HepG2 (cell line): ENCODE measurements around the gene NOM1. TPM values are rescaled to one million over a fixed set of nuclear protein-coding genes. Genes with fewer than 3 reads are reported as not detected.

Experiments
- AHDC1 ChIP-seq: sonication (generic); formaldehyde crosslinking; IDR thresholded peaks from 2 replicates; pipeline ENCODE4 v1.5.1; 2020; ENCODE audit warnings: mild to moderate bottlenecking, missing genetic modification reagents, borderline replicate concordance
- BATF2 ChIP-seq: sonication (generic); formaldehyde crosslinking; IDR thresholded peaks from 2 replicates; pipeline ENCODE4 v1.8.0; 2022; ENCODE audit warnings: mild to moderate bottlenecking, missing genetic modification reagents, moderate library complexity
- FOXA3 ChIP-seq: IDR thresholded peaks from 2 replicates; pipeline ENCODE4 v1.6.1; 2016; ENCODE audit warnings: missing genetic modification reagents, missing compliant biosample characterization
- FOXP1 ChIP-seq, 2 experiments: fragments of 450-650 bp in 1 of 2; IDR thresholded peaks; 2 replicates each; pipeline ENCODE4 v1.6.1; 2017 to 2018; ENCODE audit warnings: antibody characterized with exemption in 1 of 2
- THAP8 ChIP-seq: sonication (generic); formaldehyde crosslinking; IDR thresholded peaks from 2 replicates; pipeline ENCODE4 v1.5.1; 2020; ENCODE audit warnings: missing genetic modification reagents, mild to moderate bottlenecking, borderline replicate concordance
- ZBTB7A ChIP-seq: sonication (generic); formaldehyde crosslinking; IDR thresholded peaks from 2 replicates; pipeline ENCODE4 v1.8.0; 2022; ENCODE audit warnings: mild to moderate bottlenecking, missing genetic modification reagents
- ZFP1 ChIP-seq: IDR thresholded peaks from 2 replicates; pipeline ENCODE4 v1.6.1; 2016
- ZNF282 ChIP-seq: fragments of 450-650 bp; IDR thresholded peaks from 2 replicates; pipeline ENCODE4 v1.6.1; 2018; ENCODE audit not compliant: partially characterized antibody
- ZNF331 ChIP-seq: sonication (generic); formaldehyde crosslinking; IDR thresholded peaks from 2 replicates; pipeline ENCODE4 v1.4.0; 2020; ENCODE audit warnings: missing genetic modification reagents
- ZNF414 ChIP-seq: sonication (generic); formaldehyde crosslinking; IDR thresholded peaks from 2 replicates; pipeline ENCODE4 v1.5.0; 2020; ENCODE audit warnings: missing genetic modification reagents
- ZNF432 ChIP-seq: sonication (generic); formaldehyde crosslinking; IDR thresholded peaks from 2 replicates; pipeline ENCODE4 v1.5.0; 2020; ENCODE audit warnings: missing genetic modification reagents, mild to moderate bottlenecking, borderline replicate concordance
- ZNF546 ChIP-seq: sonication (generic); formaldehyde crosslinking; conservative IDR thresholded peaks from 2 replicates; pipeline ENCODE4 v1.8.1; 2023; ENCODE audit warnings: mild to moderate bottlenecking, missing genetic modification reagents
- ZNF577 ChIP-seq: sonication (generic); formaldehyde crosslinking; IDR thresholded peaks from 2 replicates; pipeline ENCODE4 v1.4.0; 2020; ENCODE audit warnings: mild to moderate bottlenecking, low read depth, missing genetic modification reagents, borderline replicate concordance
- ZNF609 ChIP-seq: sonication (generic); formaldehyde crosslinking; IDR thresholded peaks from 2 replicates; pipeline ENCODE4 v1.4.0; 2020; ENCODE audit warnings: mild to moderate bottlenecking, missing genetic modification reagents, borderline replicate concordance
- ZNF768 ChIP-seq: sonication (generic); formaldehyde crosslinking; IDR thresholded peaks from 2 replicates; pipeline ENCODE4 v1.4.0; 2020; ENCODE audit warnings: missing genetic modification reagents
- ZNF777 ChIP-seq: sonication (generic); formaldehyde crosslinking; IDR thresholded peaks from 2 replicates; pipeline ENCODE4 v1.4.0; 2020; ENCODE audit warnings: missing genetic modification reagents
- polyA plus RNA-seq, 8 experiments: library from polyadenylated mRNA; depleted of rRNA in 3 of 8; stranded (reverse) in 7 of 8; unstranded in 1 of 8; fragments of >200 nt; fragmentation: Illumina TruSeq in 4 of 8; extraction: Trizol in 4 of 8; gene quantifications; 2 replicates each; pipeline versions ENCODE4 v1.2.1 to v1.2.3, GENCODE V29; 2011 to 2016; ENCODE audit warnings: low read depth in 4 of 8, missing spikeins in 1 of 8, mixed read lengths in 1 of 8; ENCODE audit not compliant: insufficient read depth in 1 of 8
- total RNA-seq, 5 experiments: library from RNA; depleted of rRNA; stranded (reverse); fragments of >200 nt; fragmentation: Illumina TruSeq; extraction: Trizol; gene quantifications; 2 replicates each; pipeline ENCODE4 v1.2.3, GENCODE V29; 2016; ENCODE audit warnings: low read depth in 1 of 5

NOM1 gene
- total and polyA plus RNA-seq, 2 of the 13 experiments (the other 11 are each of a cell fraction or from before 2014, with no cell fraction given) = 14.2 to 26.2 TPM

GRCh38 chr7:157011333-157012112 lies 62.0 kb downstream of the NOM1 start (continued):
- TF ChIP-seq FOXA3 (CRISPR knock-in tag) (peak; percentile 92), BATF2 (CRISPR knock-in tag) (0 out of 2 replicates have a peak, but pooled peaks have one; percentile 37), ZNF777 (CRISPR knock-in tag) (peak; percentile 47; the same call in 1 of the 2 replicates), ZNF282 (no peak), ZNF577 (no peak), ZNF432 (CRISPR knock-in tag) (no peak), THAP8 (no peak), ZNF546 (CRISPR knock-in tag) (no peak), FOXP1 (IDR thresholded peaks at IDR 0.05) (no peak), FOXP1 (CRISPR knock-in tag; IDR thresholded peaks at IDR 0.05) (peak; percentile 67; the same call in 1 of the 2 replicates), ZBTB7A (peak; percentile 16; the same call in 1 of the 2 replicates), ZNF414 (CRISPR knock-in tag) (no peak), ZNF768 (CRISPR knock-in tag) (no peak), ZNF331 (CRISPR knock-in tag) (0 out of 2 replicates have a peak, but pooled peaks have one; percentile 6), ZFP1 (no peak; the same call in 1 of the 2 replicates), AHDC1 (CRISPR knock-in tag) (peak; percentile 17; the same call in 1 of the 2 replicates), ZNF609 (CRISPR knock-in tag) (peak; percentile 96)
